Heart left ventricle (tissue), 13 donors: Measurements from ENCODE around the gene RNF130.

ENCODE experiments used
- POLR2A ChIP-seq, 2 donors: fragments of 450-650 bp; IDR thresholded peaks; one replicate each; pipeline ENCODE4 v1.6.1; 2017; ENCODE audit warnings: antibody characterized with exemption in 2 of 2, mild to moderate bottlenecking in 2 of 2, moderate library complexity in 2 of 2
- TF ChIP-seq, protein P1 (sequence below), 12 donors: fragments of 200-600 bp; sonication (generic) in 4 of 12; IDR thresholded peaks; one replicate each; pipeline versions ENCODE4 v1.5.0 to v1.8.0; 2018 to 2022; ENCODE audit warnings: antibody characterized with exemption in 12 of 12, mild to moderate bottlenecking in 5 of 12
- donor health status: ischemic (EF 13 %, LVEDD 7.1; RV severe dilation, severe dysfunction).
- donor health status: DM: no; HTN: yes; CAD: no.
- donor health status: DM: no; HTN: no; CAD: no.
- donor health status: ischemic (EF 25% LVEDD 6.9; RV normal size, moderate dysfunction).
- donor health status: ischemic (EF 25% LVEDD 5.7; RV mildly dilated, moderate dysfunction).
- donor health status: ischemic (EF 35%, LVEDD 5.7; RV mildly dilated, moderate dysfunction).
- donor health status: nonischemic (EF 11% LVEDD 7.7; RV severe dilation, severe dysfunction).
- donor health status: DM: yes; HTN: yes; CAD: no.
- donor health status: PGD.
- donor health status: ischemic (EF 29% LVEDD 5.4; RV normal size, mild dysfunction).
- donor health status: nonischemic (EF 23%, LVEDD 6.1; RV moderate dilation, normal function).

DNA sequence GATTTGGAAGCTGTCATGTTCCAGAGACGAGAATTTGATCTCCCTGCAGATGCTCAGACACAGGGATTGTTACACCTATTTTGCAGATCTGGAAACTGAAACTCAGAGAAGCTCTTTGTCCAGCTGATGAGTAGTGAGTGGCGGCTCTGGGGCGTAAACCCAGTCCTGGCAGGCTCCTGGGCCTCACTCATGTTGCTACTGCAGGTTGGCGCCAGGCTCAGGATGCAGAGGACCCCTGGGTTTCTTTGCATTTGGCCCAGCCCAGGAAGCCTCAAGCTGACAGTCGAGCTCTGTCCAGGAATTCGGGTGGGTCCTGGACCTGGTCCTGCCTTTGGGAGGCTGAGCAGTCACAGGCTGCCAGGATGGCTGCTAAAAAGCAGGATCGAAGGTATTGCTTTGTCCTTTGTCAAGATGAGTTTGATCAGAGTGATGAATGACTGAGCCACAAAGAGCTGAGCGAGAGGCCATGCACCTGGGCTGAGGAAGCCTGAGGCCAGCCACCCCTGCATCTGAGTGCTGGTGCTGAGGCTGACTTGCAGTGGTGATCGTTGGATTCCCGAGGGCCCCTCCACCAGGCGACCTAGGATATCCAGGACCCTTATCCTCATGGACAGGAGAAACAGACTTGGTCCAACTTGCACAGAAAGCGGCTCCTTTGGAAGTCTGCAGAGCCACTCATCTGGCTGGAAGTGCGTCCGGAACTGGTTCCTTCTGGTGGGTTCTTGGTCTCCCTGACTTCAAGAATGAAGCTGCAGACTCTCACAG, 8.3 kb upstream of the RNF130 start:
- TF ChIP-seq, protein P1, sequence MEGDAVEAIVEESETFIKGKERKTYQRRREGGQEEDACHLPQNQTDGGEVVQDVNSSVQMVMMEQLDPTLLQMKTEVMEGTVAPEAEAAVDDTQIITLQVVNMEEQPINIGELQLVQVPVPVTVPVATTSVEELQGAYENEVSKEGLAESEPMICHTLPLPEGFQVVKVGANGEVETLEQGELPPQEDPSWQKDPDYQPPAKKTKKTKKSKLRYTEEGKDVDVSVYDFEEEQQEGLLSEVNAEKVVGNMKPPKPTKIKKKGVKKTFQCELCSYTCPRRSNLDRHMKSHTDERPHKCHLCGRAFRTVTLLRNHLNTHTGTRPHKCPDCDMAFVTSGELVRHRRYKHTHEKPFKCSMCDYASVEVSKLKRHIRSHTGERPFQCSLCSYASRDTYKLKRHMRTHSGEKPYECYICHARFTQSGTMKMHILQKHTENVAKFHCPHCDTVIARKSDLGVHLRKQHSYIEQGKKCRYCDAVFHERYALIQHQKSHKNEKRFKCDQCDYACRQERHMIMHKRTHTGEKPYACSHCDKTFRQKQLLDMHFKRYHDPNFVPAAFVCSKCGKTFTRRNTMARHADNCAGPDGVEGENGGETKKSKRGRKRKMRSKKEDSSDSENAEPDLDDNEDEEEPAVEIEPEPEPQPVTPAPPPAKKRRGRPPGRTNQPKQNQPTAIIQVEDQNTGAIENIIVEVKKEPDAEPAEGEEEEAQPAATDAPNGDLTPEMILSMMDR (IDR thresholded peaks at IDR 0.05): no peak
- no peak for TF ChIP-seq POLR2A (IDR thresholded peaks at IDR 0.05)
